Measurements from ENCODE around the gene GADD45G.

The GADD45G gene

GRCh38 chr9:89623925-89624420 lies 19.2 kb downstream of the GADD45G start:
- H3K4me1 ChIP-seq (ENCODE audit: control insufficient read depth, insufficient read depth, low read length, poor library complexity, severe bottlenecking), result peaks cover 5% of the 10 kb centered on the region
- H3K27ac ChIP-seq (ENCODE audit: low read depth, low read length, severe bottlenecking), result no peak overlapping the region
- WGBS, 2 experiments (ENCODE audit: insufficient coverage in 2 of 2), result 94 to 96% methylated on average over 9 of the region's 11 CpGs
- H3K4me3 ChIP-seq (ENCODE audit: extremely low read depth, insufficient read depth, low read length, poor library complexity, severe bottlenecking), result no peak overlapping the region
- no peaks in the 10 kb centered on the region for H3K36me3 ChIP-seq (ENCODE audit: control insufficient read depth, insufficient read depth, low read length)
- no peaks in the 10 kb centered on the region for H3K9me3 ChIP-seq (ENCODE audit: control insufficient read depth, low read length)

DNA sequence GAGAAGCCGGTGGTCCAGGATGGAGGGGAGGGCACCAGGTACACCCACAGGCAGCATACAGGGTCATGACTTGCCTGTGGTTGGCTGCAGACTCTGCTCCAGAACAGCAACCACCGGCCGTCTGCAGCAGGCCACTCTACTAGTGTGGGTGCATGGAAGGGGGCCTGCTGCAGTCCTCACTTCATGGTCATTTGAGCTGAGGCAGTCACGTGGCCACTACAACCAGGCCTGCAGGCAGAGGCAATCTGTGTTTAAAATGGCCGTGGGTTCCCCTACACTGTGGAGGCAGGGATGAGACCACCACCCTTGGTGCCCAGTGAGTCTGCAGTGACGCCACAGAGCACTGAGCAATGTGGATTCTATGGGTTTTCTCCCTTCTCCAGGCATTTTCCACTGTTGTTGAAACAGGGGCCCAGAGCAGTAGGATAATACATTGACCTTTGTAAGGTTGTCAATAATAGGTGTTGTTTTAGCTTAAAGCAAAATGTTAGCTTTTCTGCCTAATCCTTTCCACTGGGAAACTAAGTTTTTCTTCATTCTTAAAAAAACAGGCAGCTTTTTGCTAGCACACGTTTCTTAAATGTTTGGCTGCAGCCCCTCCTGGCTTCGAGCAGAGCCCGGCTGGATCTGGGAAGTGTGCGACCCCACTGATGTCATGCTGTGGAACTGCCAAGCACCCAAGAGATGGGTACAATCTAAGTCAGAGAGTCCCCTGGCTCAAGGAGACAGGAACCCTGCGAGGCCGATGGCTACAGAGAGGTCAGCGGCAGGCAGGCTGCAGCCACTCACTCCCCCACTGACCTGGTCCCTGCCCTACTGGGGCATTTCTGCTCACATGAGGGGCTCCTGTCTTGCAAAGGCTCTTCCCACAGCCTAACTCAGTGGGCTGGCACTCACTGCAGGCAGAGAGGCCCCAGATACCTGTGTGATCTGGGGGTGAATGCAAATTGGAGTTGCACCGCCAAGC lies 21.2 kb downstream of the GADD45G start:
- 92 to 95% methylated on average over 10 to 12 of the region's 14 CpGs for WGBS, 2 experiments (ENCODE audit: insufficient coverage in 2 of 2)
- Histone ChIP-seq H3K27ac (ENCODE audit: low read depth, low read length, severe bottlenecking) (no peak overlapping the region), H3K9me3 (ENCODE audit: control insufficient read depth, low read length) (no peaks in the 10 kb centered on the region), H3K36me3 (ENCODE audit: control insufficient read depth, insufficient read depth, low read length) (no peaks in the 10 kb centered on the region), H3K4me1 (ENCODE audit: control insufficient read depth, insufficient read depth, low read length, poor library complexity, severe bottlenecking) (peaks cover 9% of the 10 kb centered on the region), H3K4me3 (ENCODE audit: extremely low read depth, insufficient read depth, low read length, poor library complexity, severe bottlenecking) (no peak overlapping the region)

- peaks cover 9% of the 10 kb centered on the region for H3K4me1 ChIP-seq (ENCODE audit: control insufficient read depth, insufficient read depth, low read length, poor library complexity, severe bottlenecking)
- H3K9me3 ChIP-seq (ENCODE audit: control insufficient read depth, low read length), result no peaks in the 10 kb centered on the region
- 87 to 88% methylated on average over 9 of the region's 11 CpGs for WGBS, 2 experiments (ENCODE audit: insufficient coverage in 2 of 2)
Measured at GRCh38 chr9:89626741-89627265, 22.0 kb downstream of the GADD45G start.

GRCh38 chr9:89628601-89629000 lies 23.8 kb downstream of the GADD45G start:
- Histone ChIP-seq H3K27ac (ENCODE audit: low read depth, low read length, severe bottlenecking) (no peak overlapping the region), H3K4me3 (ENCODE audit: extremely low read depth, insufficient read depth, low read length, poor library complexity, severe bottlenecking) (no peak overlapping the region), H3K36me3 (ENCODE audit: control insufficient read depth, insufficient read depth, low read length) (no peaks in the 10 kb centered on the region), H3K9me3 (ENCODE audit: control insufficient read depth, low read length) (no peaks in the 10 kb centered on the region), H3K4me1 (ENCODE audit: control insufficient read depth, insufficient read depth, low read length, poor library complexity, severe bottlenecking) (peaks cover 16% of the 10 kb centered on the region)
- WGBS, 2 experiments (ENCODE audit: insufficient coverage in 2 of 2), result 86 to 92% methylated on average over 1 of the region's 2 CpGs

More at GRCh38 chr9:89626741-89627265, 22.0 kb downstream of the GADD45G start:
- no peak overlapping the region for H3K27ac ChIP-seq (ENCODE audit: low read depth, low read length, severe bottlenecking)
- H3K36me3 ChIP-seq (ENCODE audit: control insufficient read depth, insufficient read depth, low read length), result no peaks in the 10 kb centered on the region
- no peak overlapping the region for H3K4me3 ChIP-seq (ENCODE audit: extremely low read depth, insufficient read depth, low read length, poor library complexity, severe bottlenecking)

GRCh38 chr9:89629081-89629976 lies 24.5 kb downstream of the GADD45G start:
- H3K27ac ChIP-seq (ENCODE audit: low read depth, low read length, severe bottlenecking), result no peak overlapping the region
- H3K4me3 ChIP-seq (ENCODE audit: extremely low read depth, insufficient read depth, low read length, poor library complexity, severe bottlenecking), result no peak overlapping the region
- H3K4me1 ChIP-seq (ENCODE audit: control insufficient read depth, insufficient read depth, low read length, poor library complexity, severe bottlenecking), result peaks cover 16% of the 10 kb centered on the region
- no peaks in the 10 kb centered on the region for H3K36me3 ChIP-seq (ENCODE audit: control insufficient read depth, insufficient read depth, low read length)
- H3K9me3 ChIP-seq (ENCODE audit: control insufficient read depth, low read length), result no peaks in the 10 kb centered on the region
- whole genome bisulfite sequencing, 2 experiments (ENCODE audit: insufficient coverage in 2 of 2), result 93 to 97% methylated on average over 8 to 10 of the region's 12 CpGs

DNA sequence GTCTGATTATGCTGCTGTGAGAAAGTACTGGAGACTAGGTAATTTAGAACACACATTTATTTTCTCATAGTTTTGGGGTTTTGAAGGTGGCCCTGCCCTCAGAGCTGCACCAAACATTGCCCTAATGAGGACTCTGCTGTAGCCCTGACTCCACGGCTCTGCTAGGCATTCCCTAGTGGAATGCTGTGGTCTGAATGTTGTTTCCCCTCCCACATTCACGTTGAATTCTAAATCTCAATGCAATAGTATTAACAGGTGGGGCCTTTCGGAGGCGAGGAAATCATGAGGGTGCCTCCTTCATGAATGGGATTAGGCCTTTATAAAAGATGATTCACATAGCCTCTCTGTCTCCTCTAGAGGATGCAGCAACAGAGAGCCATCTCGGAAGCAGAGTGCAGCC lies 25.7 kb downstream of the GADD45G start:
- Histone ChIP-seq H3K27ac (ENCODE audit: low read depth, low read length, severe bottlenecking) (no peak overlapping the region), H3K4me1 (ENCODE audit: control insufficient read depth, insufficient read depth, low read length, poor library complexity, severe bottlenecking) (peaks cover 26% of the 10 kb centered on the region), H3K4me3 (ENCODE audit: extremely low read depth, insufficient read depth, low read length, poor library complexity, severe bottlenecking) (no peak overlapping the region), H3K9me3 (ENCODE audit: control insufficient read depth, low read length) (no peaks in the 10 kb centered on the region), H3K36me3 (ENCODE audit: control insufficient read depth, insufficient read depth, low read length) (no peaks in the 10 kb centered on the region)
- WGBS, 2 experiments (ENCODE audit: insufficient coverage in 2 of 2), result 92% methylated on average over 2 of the region's 5 CpGs; no CpG with 5 or more reads in 1 of the 2 experiments

- Histone ChIP-seq H3K4me1 (ENCODE audit: control insufficient read depth, insufficient read depth, low read length, poor library complexity, severe bottlenecking) (peaks cover 29% of the 10 kb centered on the region), H3K27ac (ENCODE audit: low read depth, low read length, severe bottlenecking) (no peak overlapping the region), H3K36me3 (ENCODE audit: control insufficient read depth, insufficient read depth, low read length) (no peaks in the 10 kb centered on the region), H3K4me3 (ENCODE audit: extremely low read depth, insufficient read depth, low read length, poor library complexity, severe bottlenecking) (no peak overlapping the region), H3K9me3 (ENCODE audit: control insufficient read depth, low read length) (no peaks in the 10 kb centered on the region)
- 86 to 93% methylated on average over 4 of the region's 6 CpGs for WGBS, 2 experiments (ENCODE audit: insufficient coverage in 2 of 2)
Measured at GRCh38 chr9:89631384-89631783, 26.6 kb downstream of the GADD45G start.

DNA sequence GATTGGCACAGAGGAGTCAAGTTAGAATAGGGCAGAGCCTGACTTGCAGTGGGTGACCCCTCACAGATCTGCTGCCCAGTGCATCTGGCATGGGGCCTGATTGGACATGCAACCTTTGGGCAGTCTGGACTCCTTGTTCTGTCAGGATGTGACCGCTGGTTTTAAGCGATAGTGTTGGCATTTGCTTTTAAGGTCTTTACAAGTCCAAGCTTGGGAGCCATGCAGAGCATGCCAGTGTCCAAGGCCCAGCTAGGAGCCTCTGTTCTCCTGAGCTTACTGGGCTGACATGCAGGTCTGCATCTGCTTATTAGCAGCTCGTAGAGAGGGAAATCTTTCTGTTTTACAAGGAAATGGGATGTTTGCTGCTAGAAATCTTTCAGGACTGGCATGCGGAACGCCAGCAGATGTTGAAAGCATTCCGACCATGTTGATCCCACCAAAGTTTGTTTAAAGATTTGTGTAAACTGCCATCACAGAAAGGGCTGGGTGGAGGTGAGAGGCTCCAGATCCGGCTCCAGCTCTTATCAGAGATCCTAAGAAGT lies 27.5 kb downstream of the GADD45G start:
- H3K4me1 ChIP-seq (ENCODE audit: control insufficient read depth, insufficient read depth, low read length, poor library complexity, severe bottlenecking), result peaks cover 26% of the 10 kb centered on the region
- H3K9me3 ChIP-seq (ENCODE audit: control insufficient read depth, low read length), result no peaks in the 10 kb centered on the region
- WGBS, 2 experiments (ENCODE audit: insufficient coverage in 2 of 2), result 84 to 94% methylated on average over 7 of the region's 7 CpGs
- no peak overlapping the region for H3K4me3 ChIP-seq (ENCODE audit: extremely low read depth, insufficient read depth, low read length, poor library complexity, severe bottlenecking)
- no peaks in the 10 kb centered on the region for H3K36me3 ChIP-seq (ENCODE audit: control insufficient read depth, insufficient read depth, low read length)
- peak overlapping the region; percentile 23 for H3K27ac ChIP-seq (ENCODE audit: low read depth, low read length, severe bottlenecking)

DNA sequence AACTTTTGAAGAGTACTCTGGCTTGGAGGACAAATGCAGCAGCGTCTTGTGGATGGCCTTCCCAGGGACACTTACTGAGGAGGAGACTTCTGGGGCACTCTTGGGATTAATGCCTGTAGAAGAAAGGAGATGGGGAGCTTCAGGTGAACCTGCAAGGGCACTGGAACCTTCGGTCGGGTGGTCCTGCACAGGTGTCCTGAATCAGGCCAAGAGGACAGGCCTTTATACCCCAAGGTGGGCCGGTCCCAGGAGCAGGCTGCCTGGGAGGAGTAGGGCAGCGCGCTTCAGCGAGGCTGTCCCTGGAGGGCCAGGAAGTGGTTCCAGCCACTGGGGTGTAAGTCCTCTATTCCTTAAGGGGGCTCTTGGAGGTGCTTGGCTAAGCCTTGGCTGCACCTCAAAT lies 27.9 kb downstream of the GADD45G start:
- Histone ChIP-seq H3K36me3 (ENCODE audit: control insufficient read depth, insufficient read depth, low read length) (no peaks in the 10 kb centered on the region), H3K4me1 (ENCODE audit: control insufficient read depth, insufficient read depth, low read length, poor library complexity, severe bottlenecking) (peaks cover 26% of the 10 kb centered on the region), H3K9me3 (ENCODE audit: control insufficient read depth, low read length) (no peaks in the 10 kb centered on the region), H3K27ac (ENCODE audit: low read depth, low read length, severe bottlenecking) (peak overlapping the region; percentile 10), H3K4me3 (ENCODE audit: extremely low read depth, insufficient read depth, low read length, poor library complexity, severe bottlenecking) (no peak overlapping the region)
- WGBS, 2 experiments (ENCODE audit: insufficient coverage in 2 of 2), result 93 to 95% methylated on average over 6 of the region's 7 CpGs

GRCh38 chr9:89633404-89633803 lies 28.6 kb downstream of the GADD45G start:
- no peaks in the 10 kb centered on the region for H3K9me3 ChIP-seq (ENCODE audit: control insufficient read depth, low read length)
- 85 to 98% methylated on average over 4 to 5 of the region's 6 CpGs for WGBS, 2 experiments (ENCODE audit: insufficient coverage in 2 of 2)

More at GRCh38 chr9:89633404-89633803, 28.6 kb downstream of the GADD45G start:
- H3K4me1 ChIP-seq (ENCODE audit: control insufficient read depth, insufficient read depth, low read length, poor library complexity, severe bottlenecking), result peaks cover 26% of the 10 kb centered on the region
- no peak overlapping the region for H3K27ac ChIP-seq (ENCODE audit: low read depth, low read length, severe bottlenecking)
- no peaks in the 10 kb centered on the region for H3K36me3 ChIP-seq (ENCODE audit: control insufficient read depth, insufficient read depth, low read length)
- H3K4me3 ChIP-seq (ENCODE audit: extremely low read depth, insufficient read depth, low read length, poor library complexity, severe bottlenecking), result no peak overlapping the region

All from mesodermal cell (in vitro differentiated cells).